Measurements from ENCODE around the gene WWC2. TPM values are rescaled to one million over a fixed set of nuclear protein-coding genes. Genes with fewer than 3 reads are reported as not detected.

Gene WWC2
- total RNA-seq, 4 donors from 2014 or later = 7.4 to 24.8 (median 8.0) TPM

DNA sequence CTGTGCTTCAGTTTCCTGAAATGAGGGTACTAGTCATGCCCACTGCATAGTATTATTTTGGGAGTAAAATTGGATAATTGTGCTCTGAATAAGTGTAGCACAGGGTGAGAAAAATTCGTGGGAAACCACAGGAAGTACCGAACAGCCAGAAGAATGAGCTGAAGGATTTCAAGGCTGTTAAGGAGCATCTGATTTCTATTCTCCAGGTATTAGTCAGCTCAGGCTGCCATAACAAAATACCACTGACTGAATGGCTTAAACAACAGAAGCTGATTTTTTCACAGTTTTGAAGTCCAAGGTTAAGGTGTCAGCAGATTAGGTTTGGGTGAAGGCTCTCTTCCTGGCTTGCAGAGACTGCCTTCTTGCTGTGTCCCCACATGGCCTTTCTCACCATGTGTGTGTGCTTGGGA lies 41.9 kb downstream of the WWC2 start:
- Histone ChIP-seq H3K9me3 (no peaks in the 10 kb centered on the region), H3K27me3 (no peaks in the 10 kb centered on the region), H3K27ac (no peak overlapping the region), H3K36me3 (no peaks in the 10 kb centered on the region), H3K4me1 (peaks cover 0 to 24% (median 9%) of the 10 kb centered on the region in 3 donors), H3K4me3 (no peak overlapping the region)
- DNase-seq = no peak
- TF ChIP-seq, protein P1, sequence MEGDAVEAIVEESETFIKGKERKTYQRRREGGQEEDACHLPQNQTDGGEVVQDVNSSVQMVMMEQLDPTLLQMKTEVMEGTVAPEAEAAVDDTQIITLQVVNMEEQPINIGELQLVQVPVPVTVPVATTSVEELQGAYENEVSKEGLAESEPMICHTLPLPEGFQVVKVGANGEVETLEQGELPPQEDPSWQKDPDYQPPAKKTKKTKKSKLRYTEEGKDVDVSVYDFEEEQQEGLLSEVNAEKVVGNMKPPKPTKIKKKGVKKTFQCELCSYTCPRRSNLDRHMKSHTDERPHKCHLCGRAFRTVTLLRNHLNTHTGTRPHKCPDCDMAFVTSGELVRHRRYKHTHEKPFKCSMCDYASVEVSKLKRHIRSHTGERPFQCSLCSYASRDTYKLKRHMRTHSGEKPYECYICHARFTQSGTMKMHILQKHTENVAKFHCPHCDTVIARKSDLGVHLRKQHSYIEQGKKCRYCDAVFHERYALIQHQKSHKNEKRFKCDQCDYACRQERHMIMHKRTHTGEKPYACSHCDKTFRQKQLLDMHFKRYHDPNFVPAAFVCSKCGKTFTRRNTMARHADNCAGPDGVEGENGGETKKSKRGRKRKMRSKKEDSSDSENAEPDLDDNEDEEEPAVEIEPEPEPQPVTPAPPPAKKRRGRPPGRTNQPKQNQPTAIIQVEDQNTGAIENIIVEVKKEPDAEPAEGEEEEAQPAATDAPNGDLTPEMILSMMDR (IDR thresholded peaks at IDR 0.05) = no peak
- no peak for TF ChIP-seq POLR2A (IDR thresholded peaks at IDR 0.05)
- WGBS, 2 donors = 46 to 72% methylated on average over 2 of the region's 2 CpGs
- intact Hi-C loops (cut with DNase I) = no loop called here

- Histone ChIP-seq H3K27ac (no peak overlapping the region), H3K36me3 (no peaks in the 10 kb centered on the region), H3K9me3 (no peaks in the 10 kb centered on the region), H3K4me3 (no peak overlapping the region), H3K4me1 (peaks cover 0 to 30% (median 10%) of the 10 kb centered on the region in 3 donors), H3K27me3 (no peaks in the 10 kb centered on the region)
- TF ChIP-seq POLR2A (IDR thresholded peaks at IDR 0.05) = no peak
- TF ChIP-seq, protein P1 (IDR thresholded peaks at IDR 0.05) = no peak
- DNase-seq = no peak
- intact Hi-C loops (cut with DNase I) = no loop called here
- 76 to 83% methylated on average over 1 of the region's 1 CpG for WGBS, 2 donors
Observed at GRCh38 chr4:183141997-183142396, 42.9 kb downstream of the WWC2 start.

DNA sequence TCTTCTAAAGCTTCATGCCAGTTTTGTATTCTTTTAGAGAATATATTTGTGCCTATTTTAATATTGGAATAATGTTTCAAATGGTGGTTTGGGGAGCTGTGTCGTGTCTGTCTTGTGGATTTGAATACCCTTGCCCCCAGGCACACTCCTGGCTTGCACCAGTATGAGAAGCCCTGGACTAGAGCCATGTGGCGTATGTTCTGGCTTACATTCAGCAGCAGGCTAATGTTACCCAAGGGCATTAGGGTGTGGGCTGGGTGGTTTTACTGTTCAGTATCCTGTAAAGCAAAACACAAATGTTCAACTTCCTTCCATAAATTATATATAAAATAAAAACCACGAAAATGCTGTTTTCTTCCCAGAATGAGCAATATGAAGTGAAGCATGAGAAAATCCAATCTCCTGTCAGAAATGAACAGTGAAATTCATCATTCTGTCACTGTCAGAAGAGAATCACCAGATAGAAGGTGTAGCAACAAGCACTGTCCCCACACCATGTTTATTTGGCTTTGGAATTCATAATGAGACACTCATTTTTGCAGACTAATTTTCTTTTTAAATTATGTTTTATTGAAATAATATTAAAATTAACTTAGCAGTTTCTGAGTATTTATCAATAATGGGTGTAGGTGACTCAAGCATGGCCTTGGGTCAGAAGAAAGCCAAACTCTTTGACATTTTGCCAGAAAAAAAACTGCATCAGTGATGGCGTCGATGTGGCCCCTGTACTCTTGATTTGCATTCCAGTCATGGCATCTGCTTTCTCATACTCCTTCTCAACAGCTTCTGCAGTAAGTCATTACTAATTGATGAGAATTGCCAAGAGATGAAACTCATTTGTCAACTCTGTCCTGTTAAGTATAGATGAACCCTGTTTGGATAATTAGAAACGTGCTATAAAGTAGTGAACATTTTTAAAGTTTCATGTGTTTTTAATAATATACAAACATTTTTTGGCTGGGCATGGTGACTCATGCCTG lies 43.8 kb downstream of the WWC2 start:
- H3K27ac ChIP-seq = no peak overlapping the region
- H3K27me3 ChIP-seq = no peaks in the 10 kb centered on the region
- no peak for DNase-seq
- no peak for TF ChIP-seq POLR2A (IDR thresholded peaks at IDR 0.05)
- TF ChIP-seq, protein P1 (IDR thresholded peaks at IDR 0.05) = no peak
- intact Hi-C loops (cut with DNase I) = no loop called here
- H3K9me3 ChIP-seq = no peaks in the 10 kb centered on the region
- 12 to 25% methylated on average over 6 of the region's 6 CpGs for WGBS, 2 donors
- no peak overlapping the region for H3K4me3 ChIP-seq
- no peaks in the 10 kb centered on the region for H3K36me3 ChIP-seq
- peaks cover 0 to 36% (median 14%) of the 10 kb centered on the region in 3 donors for H3K4me1 ChIP-seq

- no peak for DNase-seq
- TF ChIP-seq, protein P1 (IDR thresholded peaks at IDR 0.05) = no peak
- TF ChIP-seq POLR2A (IDR thresholded peaks at IDR 0.05) = no peak
- Histone ChIP-seq H3K4me3 (no peak overlapping the region), H3K27me3 (no peaks in the 10 kb centered on the region), H3K36me3 (no peaks in the 10 kb centered on the region), H3K4me1 (peaks cover 0 to 36% (median 14%) of the 10 kb centered on the region in 3 donors), H3K9me3 (no peaks in the 10 kb centered on the region), H3K27ac (no peak overlapping the region)
- WGBS, 2 donors = 90 to 93% methylated on average over 6 of the region's 6 CpGs
- intact Hi-C loops (cut with DNase I) = no loop called here
Observed at GRCh38 chr4:183144787-183145186, 45.7 kb downstream of the WWC2 start.

- no peak overlapping the region for H3K27ac ChIP-seq
- no peak overlapping the region for H3K4me3 ChIP-seq
- WGBS, 2 donors = 71 to 89% methylated on average over 2 of the region's 2 CpGs
- peaks cover 0 to 36% (median 14%) of the 10 kb centered on the region in 3 donors for H3K4me1 ChIP-seq
- intact Hi-C loops (cut with DNase I) = no loop called here
- H3K9me3 ChIP-seq = no peaks in the 10 kb centered on the region
- no peaks in the 10 kb centered on the region for H3K27me3 ChIP-seq
- no peak for DNase-seq
- H3K36me3 ChIP-seq = no peaks in the 10 kb centered on the region
- TF ChIP-seq, protein P1 (IDR thresholded peaks at IDR 0.05) = no peak
- no peak for TF ChIP-seq POLR2A (IDR thresholded peaks at IDR 0.05)
Observed at GRCh38 chr4:183145773-183146172, 46.7 kb downstream of the WWC2 start.

All from esophagus squamous epithelium (tissue), 5 donors.